Muscle layer of colon (tissue), 2 donors: ENCODE data around the gene ABHD17C.
"Not testable (repeated sequence)": the region's sequence is repeated elsewhere in the genome, so short reads cannot be mapped to it uniquely, and the experiment has no call there.

ENCODE experiments used
- H3K27ac ChIP-seq: one replicate; pipeline ENCODE4 v1.7.0; 2013; ENCODE audit warnings: low read depth, mild to moderate bottlenecking, low read length, moderate library complexity
- H3K27me3 ChIP-seq, 2 donors: one replicate each; pipeline ENCODE4 v1.7.0; 2013; ENCODE audit warnings: low read length in 2 of 2, mild to moderate bottlenecking in 2 of 2; ENCODE audit not compliant: insufficient read depth in 2 of 2, control insufficient read depth in 1 of 2
- H3K36me3 ChIP-seq: one replicate; pipeline ENCODE4 v1.7.0; 2013; ENCODE audit warnings: mild to moderate bottlenecking, low read length; ENCODE audit not compliant: insufficient read depth
- H3K4me1 ChIP-seq: one replicate; pipeline ENCODE4 v1.7.0; 2013; ENCODE audit warnings: mild to moderate bottlenecking, low read length; ENCODE audit not compliant: insufficient read depth
- H3K4me3 ChIP-seq, 2 donors: one replicate each; pipeline ENCODE4 v1.7.0; 2013; ENCODE audit warnings: low read length in 2 of 2, low read depth in 1 of 2, mild to moderate bottlenecking in 1 of 2, moderate library complexity in 1 of 2
- H3K9ac ChIP-seq: one replicate; pipeline ENCODE4 v1.7.0; 2013; ENCODE audit warnings: low read length
- H3K9me3 ChIP-seq: one replicate; pipeline ENCODE4 v1.7.0; 2013; ENCODE audit warnings: mild to moderate bottlenecking, low read length
- donor health status: abdominal sarcoma.
- donor health status: Adenocarcinoma of cecum.

ABHD17C gene

GRCh38 chr15:80752204-80752603, 57.1 kb downstream of the ABHD17C start:
- no peaks in the 10 kb centered on the region for H3K4me1 ChIP-seq
- no peak overlapping the region for H3K27ac ChIP-seq
- H3K4me3 ChIP-seq: no peak overlapping the region
- H3K36me3 ChIP-seq: peaks cover 5% of the 10 kb centered on the region
- H3K9me3 ChIP-seq: no peaks in the 10 kb centered on the region
- no peaks in the 10 kb centered on the region for H3K27me3 ChIP-seq
- H3K9ac ChIP-seq: no peak overlapping the region

DNA sequence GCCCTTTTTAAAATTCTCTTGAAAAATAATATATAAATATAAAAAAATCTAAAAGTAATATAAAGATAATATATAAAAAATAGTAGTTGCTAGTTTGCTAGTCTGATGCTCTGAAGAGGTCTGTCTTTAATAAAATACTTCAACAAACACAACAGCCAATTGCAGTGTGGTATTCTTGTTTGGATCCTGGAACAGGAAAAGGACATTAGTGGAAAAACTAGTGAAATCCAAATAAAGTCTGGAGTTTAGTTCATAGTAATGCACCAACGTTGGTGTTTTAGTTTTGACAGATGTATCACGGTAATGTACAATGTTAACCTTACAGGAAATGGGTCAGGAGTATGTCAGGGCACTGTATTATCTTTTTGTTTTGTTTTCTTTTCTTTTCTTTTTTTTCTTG, 58.1 kb downstream of the ABHD17C start:
- Histone ChIP-seq H3K36me3 (peaks cover 5% of the 10 kb centered on the region), H3K9me3 (no peaks in the 10 kb centered on the region), H3K4me3 (no peak overlapping the region), H3K9ac (no peak overlapping the region), H3K4me1 (no peaks in the 10 kb centered on the region), H3K27me3 (no peaks in the 10 kb centered on the region), H3K27ac (no peak overlapping the region)

GRCh38 chr15:80754014-80754413, 58.9 kb downstream of the ABHD17C start:
- Histone ChIP-seq H3K27ac (no peak overlapping the region), H3K9ac (no peak overlapping the region), H3K36me3 (peaks cover 5% of the 10 kb centered on the region), H3K27me3 (no peaks in the 10 kb centered on the region), H3K9me3 (no peaks in the 10 kb centered on the region), H3K4me3 (no peak overlapping the region), H3K4me1 (no peaks in the 10 kb centered on the region)

DNA sequence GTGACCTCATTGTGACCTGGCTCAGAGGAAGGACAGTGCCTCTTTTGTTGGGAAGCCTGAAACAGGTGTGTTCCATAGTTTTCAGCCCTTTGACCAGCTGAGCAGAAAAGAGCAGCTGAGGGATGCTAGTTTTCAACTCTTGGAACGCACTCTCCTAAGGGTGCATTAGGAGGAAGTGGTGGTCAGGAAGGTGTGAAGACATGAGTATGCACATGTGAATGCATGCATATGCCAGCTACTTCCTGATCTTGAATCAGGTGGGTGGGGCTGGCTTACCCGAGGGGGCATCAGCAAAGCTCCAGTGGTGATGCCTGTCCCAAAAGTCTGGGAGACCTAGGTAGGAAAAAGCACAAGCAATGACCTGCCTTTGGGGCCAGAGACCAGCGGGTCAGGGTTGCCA, 60.8 kb downstream of the ABHD17C start:
- Histone ChIP-seq H3K36me3 (no peaks in the 10 kb centered on the region), H3K9ac (no peak overlapping the region), H3K4me3 (no peak overlapping the region), H3K4me1 (no peaks in the 10 kb centered on the region), H3K27ac (no peak overlapping the region), H3K27me3 (no peaks in the 10 kb centered on the region), H3K9me3 (no peaks in the 10 kb centered on the region)

GRCh38 chr15:80758130-80758745, 63.1 kb downstream of the ABHD17C start:
- H3K4me3 ChIP-seq: no peak overlapping the region
- no peaks in the 10 kb centered on the region for H3K9me3 ChIP-seq
- no peaks in the 10 kb centered on the region for H3K4me1 ChIP-seq
- H3K27ac ChIP-seq: no peak overlapping the region
- H3K27me3 ChIP-seq: no peaks in the 10 kb centered on the region
- no peaks in the 10 kb centered on the region for H3K36me3 ChIP-seq
- H3K9ac ChIP-seq: no peak overlapping the region

GRCh38 chr15:80760960-80761359, 65.8 kb downstream of the ABHD17C start:
- H3K27me3 ChIP-seq: no peaks in the 10 kb centered on the region
- H3K9me3 ChIP-seq: no peaks in the 10 kb centered on the region
- no peaks in the 10 kb centered on the region for H3K36me3 ChIP-seq
- H3K4me3 ChIP-seq: no peak overlapping the region
- H3K27ac ChIP-seq: no peak overlapping the region
- no peaks in the 10 kb centered on the region for H3K4me1 ChIP-seq
- no peak overlapping the region for H3K9ac ChIP-seq

DNA sequence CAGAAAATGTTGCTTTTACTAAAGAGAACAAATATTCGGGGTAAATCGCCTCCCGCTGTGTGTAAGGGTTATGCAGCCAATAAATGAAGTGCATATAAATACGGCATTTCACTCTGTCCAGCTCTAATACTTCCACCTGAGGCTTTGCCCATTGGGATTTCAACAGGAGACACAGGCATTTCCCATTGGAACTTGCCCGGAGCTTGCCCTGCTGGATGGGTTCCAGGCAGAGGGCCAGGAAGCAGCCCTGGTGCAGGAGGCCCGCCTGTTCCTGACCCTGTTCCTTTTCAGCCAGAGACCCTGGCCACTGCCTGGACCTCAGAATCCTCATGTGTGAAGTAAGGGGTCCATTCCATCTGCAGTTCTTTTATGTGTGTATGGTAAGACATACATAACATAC, 66.6 kb downstream of the ABHD17C start:
- no peaks in the 10 kb centered on the region for H3K4me1 ChIP-seq
- no peaks in the 10 kb centered on the region for H3K36me3 ChIP-seq
- no peak overlapping the region for H3K9ac ChIP-seq
- H3K27me3 ChIP-seq: no peaks in the 10 kb centered on the region
- no peak overlapping the region for H3K27ac ChIP-seq
- no peaks in the 10 kb centered on the region for H3K9me3 ChIP-seq
- H3K4me3 ChIP-seq: no peak overlapping the region

DNA sequence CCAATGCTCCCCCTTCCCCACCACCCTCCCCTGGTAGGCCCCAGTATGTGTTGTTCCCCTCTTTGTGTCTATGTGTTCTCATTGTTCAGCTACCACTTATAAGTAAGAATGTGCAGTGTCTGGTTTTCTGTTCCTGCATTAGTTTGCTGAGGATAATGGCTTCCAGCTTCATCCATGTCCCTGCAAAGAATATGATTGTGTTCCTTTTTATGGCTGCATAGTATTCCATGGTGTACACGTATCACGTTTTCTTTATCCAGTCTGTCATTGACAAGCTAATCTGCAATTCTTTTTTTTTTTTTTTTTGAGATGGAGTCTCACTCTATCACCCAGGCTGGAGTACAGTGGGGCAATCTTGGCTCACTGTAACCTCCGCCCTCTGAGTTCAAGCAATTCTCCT, 68.1 kb downstream of the ABHD17C start:
- not testable (repeated sequence) for H3K36me3 ChIP-seq, H3K4me1 ChIP-seq, H3K4me3 ChIP-seq, H3K9me3 ChIP-seq, H3K9ac ChIP-seq, H3K27me3 ChIP-seq, H3K27ac ChIP-seq

- H3K9ac ChIP-seq: no peak overlapping the region
- H3K27ac ChIP-seq: no peak overlapping the region
- no peaks in the 10 kb centered on the region for H3K36me3 ChIP-seq
- no peaks in the 10 kb centered on the region for H3K9me3 ChIP-seq
- H3K4me1 ChIP-seq: no peaks in the 10 kb centered on the region
- no peaks in the 10 kb centered on the region for H3K27me3 ChIP-seq
- H3K4me3 ChIP-seq: no peak overlapping the region
Observed at GRCh38 chr15:80764535-80764934, 69.4 kb downstream of the ABHD17C start.

DNA sequence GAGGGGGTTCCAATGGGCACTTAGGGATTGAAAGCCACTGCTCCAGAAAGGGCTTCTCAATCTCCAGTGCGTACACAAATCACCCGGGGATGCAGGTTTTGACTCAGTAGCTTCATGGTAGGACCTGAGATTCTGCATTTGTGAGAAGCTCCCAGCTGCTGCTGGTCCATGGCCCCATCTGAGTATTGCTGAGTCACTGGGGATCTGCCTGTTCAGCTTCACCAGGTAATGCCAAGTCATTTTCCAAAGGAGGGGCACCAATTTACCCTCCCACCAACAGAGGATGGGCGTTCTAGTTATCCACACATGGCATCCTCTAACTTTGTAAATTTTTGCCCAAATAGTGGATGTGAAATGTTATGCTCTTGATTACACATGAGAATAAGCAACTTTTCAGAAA, 71.2 kb downstream of the ABHD17C start:
- no peaks in the 10 kb centered on the region for H3K27me3 ChIP-seq
- no peaks in the 10 kb centered on the region for H3K9me3 ChIP-seq
- H3K4me1 ChIP-seq: no peaks in the 10 kb centered on the region
- no peaks in the 10 kb centered on the region for H3K36me3 ChIP-seq
- no peak overlapping the region for H3K9ac ChIP-seq
- H3K27ac ChIP-seq: no peak overlapping the region
- H3K4me3 ChIP-seq: no peak overlapping the region

- H3K4me1 ChIP-seq: no peaks in the 10 kb centered on the region
- H3K36me3 ChIP-seq: no peaks in the 10 kb centered on the region
- H3K27ac ChIP-seq: no peak overlapping the region
- no peaks in the 10 kb centered on the region for H3K27me3 ChIP-seq
- H3K9me3 ChIP-seq: no peaks in the 10 kb centered on the region
- H3K9ac ChIP-seq: no peak overlapping the region
- H3K4me3 ChIP-seq: no peak overlapping the region
Observed at GRCh38 chr15:80768158-80768557, 73.0 kb downstream of the ABHD17C start.

DNA sequence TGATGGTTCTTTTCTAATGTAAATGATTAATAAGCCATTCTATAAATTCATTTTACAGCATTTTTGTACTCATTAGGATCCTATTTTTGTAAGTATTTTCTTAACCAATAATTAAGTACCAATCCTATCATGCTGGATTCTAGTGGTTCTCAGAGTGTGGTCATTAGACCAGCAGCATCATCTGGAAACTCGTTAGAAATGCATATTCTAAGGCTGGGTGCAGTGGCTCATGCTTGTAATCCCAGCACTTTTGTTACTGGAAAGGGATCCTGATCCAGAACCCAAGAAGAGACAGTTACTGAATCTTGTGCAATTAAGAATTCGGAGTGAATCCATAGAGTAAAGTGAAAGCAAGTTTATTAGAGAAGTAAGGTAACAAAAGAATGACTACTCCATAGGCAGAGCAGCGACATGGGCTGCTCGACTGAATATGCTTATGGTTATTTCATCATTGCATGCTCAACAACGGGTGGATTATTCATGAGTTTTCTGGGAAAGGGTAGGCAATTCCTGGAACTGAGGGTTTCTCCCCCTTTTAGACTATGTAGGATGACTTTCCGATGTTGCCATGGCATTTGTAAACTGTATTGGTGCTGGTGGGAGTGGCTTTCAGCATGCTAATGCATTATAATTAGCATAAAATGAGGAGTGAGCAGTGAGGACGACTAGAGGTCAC, 74.2 kb downstream of the ABHD17C start:
- H3K27me3 ChIP-seq: no peaks in the 10 kb centered on the region
- no peaks in the 10 kb centered on the region for H3K4me1 ChIP-seq
- H3K9ac ChIP-seq: no peak overlapping the region
- H3K27ac ChIP-seq: no peak overlapping the region
- H3K9me3 ChIP-seq: no peaks in the 10 kb centered on the region
- H3K4me3 ChIP-seq: no peak overlapping the region
- H3K36me3 ChIP-seq: no peaks in the 10 kb centered on the region
